Breast epithelium (tissue), 4 donors: ENCODE results near the gene PDLIM4. TPM values are rescaled to one million over a fixed set of nuclear protein-coding genes. Genes with fewer than 3 reads are reported as not detected.
A peak's percentile ranks its signal among the peaks of the same experiment; 100 is the strongest.

Experiments used
- DNase-seq, 2 donors: peaks; one replicate each; pipeline ENCODE4 v3.0.0-alpha.2; 2019; ENCODE audit warnings: low spot score in 2 of 2
- H3K27ac ChIP-seq, 2 donors: fragments of 200-600 bp; sonication (generic) in 1 of 2; one replicate each; pipeline ENCODE4 v1.5.1; 2016 to 2019; ENCODE audit warnings: mild to moderate bottlenecking in 1 of 2
- H3K27me3 ChIP-seq, 2 donors: fragments of 200-600 bp; sonication (generic) in 1 of 2; one replicate each; pipeline versions ENCODE4 v1.5.1 to v1.6.0; 2017 to 2019; ENCODE audit warnings: control low read depth in 1 of 2, mild to moderate bottlenecking in 1 of 2
- H3K36me3 ChIP-seq: fragments of 200-600 bp; one replicate; pipeline ENCODE4 v1.5.1; 2019
- H3K4me1 ChIP-seq, 2 donors: fragments of 200-600 bp; sonication (generic); one replicate each; pipeline ENCODE4 v1.5.1; 2016 to 2019; ENCODE audit warnings: control low read depth in 1 of 2
- H3K4me3 ChIP-seq, 3 donors: fragments of 200-600 bp; sonication (generic); 1 replicate in 2 of 3; 2 replicates in 1 of 3; pipeline ENCODE4 v1.5.1; 2016 to 2019; ENCODE audit warnings: mild to moderate bottlenecking in 3 of 3, moderate library complexity in 2 of 3
- H3K9me3 ChIP-seq, 2 donors: fragments of 200-600 bp; sonication (generic) in 1 of 2; one replicate each; pipeline ENCODE4 v1.5.1; 2016 to 2019; ENCODE audit warnings: control low read depth in 1 of 2
- POLR2A ChIP-seq: fragments of 450-650 bp; IDR thresholded peaks from one replicate; pipeline ENCODE4 v1.6.1; 2016; ENCODE audit warnings: antibody characterized with exemption, mild to moderate bottlenecking, moderate library complexity
- POLR2AphosphoS5 ChIP-seq, 3 donors: sonication (generic); formaldehyde crosslinking; IDR thresholded peaks; one replicate each; pipeline ENCODE4 v1.6.1; 2017; ENCODE audit warnings: antibody characterized with exemption in 3 of 3
- intact Hi-C: fragments of 100-400 bp; cut with DNase I; formaldehyde crosslinking; loops from one replicate; pipeline ENCODE4 v1.15.1; 2023; ENCODE audit warnings: low total_unique reads
- total RNA-seq, 3 donors: library from RNA; depleted of rRNA; stranded (reverse); fragments of >200 nt; gene quantifications; one replicate each; pipeline ENCODE4 v1.1.0, GENCODE V29; 2016
- TF ChIP-seq, protein P1 (sequence below), 3 donors: fragments of 450-650 bp; IDR thresholded peaks; one replicate each; pipeline ENCODE4 v1.5.1; 2016 to 2017; ENCODE audit warnings: antibody characterized with exemption in 3 of 3, mild to moderate bottlenecking in 3 of 3, moderate library complexity in 3 of 3

Gene PDLIM4
- total RNA-seq, 3 donors from 2014 or later: 9.0 to 102 (median 71.4) TPM

DNA sequence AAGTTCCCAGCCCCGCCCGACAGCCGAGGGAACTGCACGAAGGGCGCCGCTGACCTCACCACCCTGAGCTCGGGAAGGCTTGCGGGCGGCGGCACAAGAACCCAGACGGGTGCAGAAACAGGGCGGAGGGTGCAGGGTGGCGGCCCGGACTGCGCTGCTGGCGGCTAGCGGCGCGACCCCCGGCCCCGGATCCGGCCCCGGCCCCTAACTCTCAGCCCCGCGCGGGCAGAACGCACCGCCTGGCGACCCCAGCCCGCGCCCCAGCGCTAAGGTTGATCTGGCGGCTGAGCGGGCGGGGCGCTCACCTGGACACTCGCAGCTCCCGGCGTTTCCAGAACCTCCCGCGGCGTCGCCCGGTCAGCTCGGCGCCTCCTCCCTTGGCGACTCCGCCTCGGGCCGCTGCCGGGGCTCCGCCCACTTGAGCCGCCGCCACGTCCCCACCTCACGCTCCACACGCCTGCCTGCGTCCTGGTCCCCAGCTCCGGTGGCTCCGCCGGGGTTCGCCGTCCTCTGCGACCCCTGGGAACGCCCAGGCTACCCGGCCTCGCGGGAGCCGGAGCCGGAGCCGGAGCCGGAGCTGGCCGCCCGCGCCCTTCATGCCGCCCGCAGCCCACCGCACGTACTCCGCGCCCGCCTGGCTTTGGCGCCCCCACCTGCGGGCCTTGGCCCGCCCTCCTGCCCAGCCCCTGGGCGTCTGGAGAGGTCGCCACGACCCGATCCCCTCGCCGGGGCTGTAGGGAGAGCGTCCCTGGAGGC is 29.8 kb upstream of the PDLIM4 start, which contains the start of gene P4HA2:
Gene P4HA2, minus strand, starts transcription at position 369 of the 756 bp plus-strand sequence. CDS start 9,227 bp downstream, outside the sequence.
- H3K9me3 ChIP-seq: no peaks in the 10 kb centered on the region
- TF ChIP-seq, protein P1, sequence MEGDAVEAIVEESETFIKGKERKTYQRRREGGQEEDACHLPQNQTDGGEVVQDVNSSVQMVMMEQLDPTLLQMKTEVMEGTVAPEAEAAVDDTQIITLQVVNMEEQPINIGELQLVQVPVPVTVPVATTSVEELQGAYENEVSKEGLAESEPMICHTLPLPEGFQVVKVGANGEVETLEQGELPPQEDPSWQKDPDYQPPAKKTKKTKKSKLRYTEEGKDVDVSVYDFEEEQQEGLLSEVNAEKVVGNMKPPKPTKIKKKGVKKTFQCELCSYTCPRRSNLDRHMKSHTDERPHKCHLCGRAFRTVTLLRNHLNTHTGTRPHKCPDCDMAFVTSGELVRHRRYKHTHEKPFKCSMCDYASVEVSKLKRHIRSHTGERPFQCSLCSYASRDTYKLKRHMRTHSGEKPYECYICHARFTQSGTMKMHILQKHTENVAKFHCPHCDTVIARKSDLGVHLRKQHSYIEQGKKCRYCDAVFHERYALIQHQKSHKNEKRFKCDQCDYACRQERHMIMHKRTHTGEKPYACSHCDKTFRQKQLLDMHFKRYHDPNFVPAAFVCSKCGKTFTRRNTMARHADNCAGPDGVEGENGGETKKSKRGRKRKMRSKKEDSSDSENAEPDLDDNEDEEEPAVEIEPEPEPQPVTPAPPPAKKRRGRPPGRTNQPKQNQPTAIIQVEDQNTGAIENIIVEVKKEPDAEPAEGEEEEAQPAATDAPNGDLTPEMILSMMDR (IDR thresholded peaks at IDR 0.05): peak in 1 of 3 donors; percentile 16
- no peak for TF ChIP-seq POLR2A
- peak in 1 of 3 donors; percentile 14 for TF ChIP-seq POLR2AphosphoS5 (IDR thresholded peaks at IDR 0.05)
- H3K36me3 ChIP-seq: no peaks in the 10 kb centered on the region
- H3K4me3 ChIP-seq: peak within 1 kb of the TSS; percentile 63 to 85 (median 81)
- H3K27me3 ChIP-seq: no peaks in the 10 kb centered on the region
- peak; percentile 69 to 82 for DNase-seq
- intact Hi-C loops: no loop called here
- peaks cover 0 to 12% of the 10 kb centered on the region in 2 donors for H3K4me1 ChIP-seq
- H3K27ac ChIP-seq: peak within 1 kb of the TSS; percentile 92 to 93

DNA sequence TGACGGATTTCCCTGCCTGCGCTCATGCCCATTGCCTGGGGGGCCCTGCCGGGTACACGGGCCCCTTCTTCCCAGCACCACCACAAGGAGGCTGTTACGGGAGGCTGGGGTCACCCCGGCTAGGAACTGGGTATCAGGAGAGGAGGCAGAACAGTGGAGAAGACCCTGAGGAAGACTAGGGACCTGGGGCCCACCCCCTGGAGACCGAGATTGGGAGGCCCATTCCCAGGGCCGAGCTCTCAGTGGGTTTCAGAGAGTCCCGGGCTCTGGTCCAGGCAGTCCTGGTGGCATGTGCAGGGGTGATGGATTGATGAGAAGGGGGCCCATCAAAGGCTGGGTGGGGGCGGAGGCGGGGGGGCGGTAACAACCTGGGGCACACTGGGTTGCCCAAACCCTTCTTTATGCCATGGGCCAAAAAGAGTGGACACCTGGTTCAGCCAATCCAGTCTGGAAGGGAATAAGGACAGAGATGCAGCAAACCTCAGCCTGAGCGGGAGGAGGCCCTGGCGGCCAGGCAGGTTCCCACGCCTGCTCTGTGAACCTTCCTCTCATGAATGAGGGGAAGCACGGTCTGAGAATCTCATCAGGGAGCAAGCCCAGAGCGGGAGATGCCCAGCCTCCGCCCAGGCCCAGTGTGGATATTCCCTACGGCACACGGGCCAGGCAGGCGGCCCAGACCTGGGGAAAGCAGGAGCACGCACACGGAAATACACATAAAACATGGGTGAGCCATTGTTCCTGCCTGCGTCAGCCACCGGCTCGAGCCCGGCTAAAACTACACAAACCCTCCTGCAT is 29.1 kb upstream of the PDLIM4 start:
- no peak for DNase-seq
- TF ChIP-seq, protein P1 (IDR thresholded peaks at IDR 0.05): peak in 1 of 3 donors; percentile 19
- no peak for TF ChIP-seq POLR2A
- peak in 1 of 3 donors; percentile 11 for TF ChIP-seq POLR2AphosphoS5 (IDR thresholded peaks at IDR 0.05)
- Histone ChIP-seq H3K27ac (peak overlapping the region; percentile 92 to 93), H3K9me3 (no peaks in the 10 kb centered on the region), H3K4me3 (peak overlapping the region; percentile 63 to 85 (median 81)), H3K4me1 (peaks cover 0 to 12% of the 10 kb centered on the region in 2 donors), H3K36me3 (no peaks in the 10 kb centered on the region), H3K27me3 (no peaks in the 10 kb centered on the region)
- intact Hi-C loops: no loop called here

DNA sequence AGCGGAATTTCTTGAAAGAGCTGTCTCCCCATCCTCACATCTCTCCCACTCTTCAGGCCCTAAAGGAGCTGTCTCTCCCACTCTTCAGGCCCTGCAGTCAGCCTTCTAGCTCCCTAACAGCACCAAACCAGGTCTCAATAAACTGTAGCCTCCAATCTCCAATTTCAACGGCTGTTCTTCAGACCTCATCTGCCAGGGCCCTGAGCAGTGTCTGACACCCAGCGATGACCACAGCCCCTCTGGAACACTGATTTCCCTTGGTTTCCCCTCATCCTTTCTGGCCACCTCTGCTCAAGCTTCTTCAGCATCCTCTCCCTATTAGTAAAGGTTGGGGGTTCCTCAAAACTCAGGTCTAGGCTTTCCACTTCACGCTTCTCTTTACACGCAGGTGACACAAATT is 28.3 kb upstream of the PDLIM4 start:
- intact Hi-C loops: no loop called here
- Histone ChIP-seq H3K36me3 (no peaks in the 10 kb centered on the region), H3K4me1 (peaks cover 0 to 12% of the 10 kb centered on the region in 2 donors), H3K27ac (no peak overlapping the region), H3K27me3 (no peaks in the 10 kb centered on the region), H3K9me3 (no peaks in the 10 kb centered on the region), H3K4me3 (no peak overlapping the region)
- DNase-seq: no peak
- no peak for TF ChIP-seq POLR2AphosphoS5 (IDR thresholded peaks at IDR 0.05)
- no peak for TF ChIP-seq POLR2A
- TF ChIP-seq, protein P1 (IDR thresholded peaks at IDR 0.05): no peak

DNA sequence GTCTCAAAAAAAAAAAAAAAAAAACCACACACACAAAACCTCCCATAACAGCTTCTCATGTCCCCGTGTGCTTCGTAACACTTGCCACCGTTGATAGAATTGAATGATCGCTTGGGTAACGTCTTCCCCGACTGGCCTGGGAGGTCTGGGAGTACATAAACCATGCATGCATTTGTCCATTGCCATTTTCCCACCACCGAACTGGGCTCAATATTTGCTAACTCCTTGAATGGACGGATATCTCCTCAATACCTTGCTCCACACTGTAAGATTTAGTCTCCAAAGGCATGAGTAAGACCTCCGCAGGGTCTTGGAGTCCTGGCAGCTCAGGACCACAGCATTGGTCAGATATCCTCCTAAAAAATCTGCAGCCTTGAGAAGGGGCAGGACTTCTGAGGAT is 26.6 kb upstream of the PDLIM4 start:
- Histone ChIP-seq H3K27me3 (no peaks in the 10 kb centered on the region), H3K9me3 (no peaks in the 10 kb centered on the region), H3K4me3 (no peak overlapping the region), H3K27ac (no peak overlapping the region), H3K36me3 (no peaks in the 10 kb centered on the region), H3K4me1 (peaks cover 0 to 6% of the 10 kb centered on the region in 2 donors)
- TF ChIP-seq POLR2A (no peak), POLR2AphosphoS5 (IDR thresholded peaks at IDR 0.05) (no peak)
- TF ChIP-seq, protein P1 (IDR thresholded peaks at IDR 0.05): no peak
- intact Hi-C loops: no loop called here
- no peak for DNase-seq
